IPS-11a (cell line): ENCODE results near the gene POTEB2.
"Not testable (repeated sequence)": the region's sequence is repeated elsewhere in the genome, so short reads cannot be mapped to it uniquely, and the experiment has no call there.

Experiments used
- H3K4me3 ChIP-seq: one replicate; pipeline ENCODE4 v1.5.1; 2013; ENCODE audit warnings: low read depth, low read length, control low read depth

POTEB2 gene

DNA sequence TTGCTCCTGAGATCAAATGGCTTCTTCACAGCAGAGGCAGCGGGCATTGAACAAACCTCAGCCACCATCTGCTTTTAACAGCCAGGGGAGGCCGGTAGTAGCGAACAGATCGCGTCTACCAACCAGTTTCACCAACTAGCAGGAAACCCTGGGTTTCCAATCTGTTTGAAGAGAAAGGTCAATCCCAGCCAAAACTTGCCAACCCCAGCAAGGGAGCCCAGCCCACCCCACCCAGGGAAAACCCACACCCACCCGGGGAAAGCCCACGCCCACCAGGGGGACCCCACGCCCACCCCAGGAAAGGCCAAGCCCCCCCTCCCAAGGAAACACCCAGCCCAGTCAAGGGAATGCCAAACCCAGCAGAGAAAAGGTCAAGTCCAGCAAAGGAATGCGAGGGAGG lies at the start of gene POTEB2:
Gene POTEB2, minus strand, starts transcription at position 101 of the 400 bp plus-strand sequence. Its CDS starts 33 bp downstream, at position 68.
- H3K4me3 ChIP-seq, result not testable (repeated sequence)

DNA sequence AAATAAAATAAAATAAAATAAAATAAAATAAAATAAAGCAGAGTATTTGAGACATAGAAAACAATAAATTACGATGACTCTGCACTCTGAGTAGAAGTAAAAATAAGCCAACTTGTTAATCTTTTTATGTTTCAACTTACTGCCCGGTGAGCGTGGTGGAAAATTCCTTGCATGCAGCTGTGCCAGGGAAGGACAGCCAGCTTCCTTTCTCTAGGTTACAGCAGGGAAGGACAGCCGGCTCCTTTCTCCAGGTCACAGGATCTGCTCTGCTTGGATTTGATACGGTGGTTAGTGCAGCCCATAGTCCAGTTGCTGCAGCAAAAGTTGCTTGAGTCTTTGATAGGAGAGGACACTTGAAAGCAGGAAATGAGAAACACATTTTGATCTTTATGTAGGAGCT lies 13.8 kb upstream of the POTEB2 start:
- not testable (repeated sequence) for H3K4me3 ChIP-seq

DNA sequence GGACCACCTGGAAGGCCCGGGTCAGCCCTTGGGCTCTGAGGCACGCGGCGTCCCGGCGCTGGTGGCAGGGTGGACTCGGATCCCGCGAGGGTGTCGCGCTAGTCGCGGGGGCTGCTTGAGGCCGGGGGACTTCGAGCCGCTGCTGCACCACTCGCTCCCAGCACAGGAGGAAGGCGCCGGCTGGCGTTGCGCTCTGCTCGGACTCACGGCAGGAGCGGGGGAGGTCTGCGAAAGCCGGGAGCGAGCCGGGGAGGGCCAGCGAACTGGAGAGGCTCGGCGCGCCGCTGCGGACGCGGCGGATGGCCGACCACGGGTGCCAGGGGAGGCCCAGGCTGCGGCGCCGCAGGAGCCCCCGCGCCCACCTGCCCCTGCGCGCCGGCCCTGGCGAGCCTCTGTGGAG lies 12.3 kb upstream of the POTEB2 start:
- not testable (repeated sequence) for H3K4me3 ChIP-seq

DNA sequence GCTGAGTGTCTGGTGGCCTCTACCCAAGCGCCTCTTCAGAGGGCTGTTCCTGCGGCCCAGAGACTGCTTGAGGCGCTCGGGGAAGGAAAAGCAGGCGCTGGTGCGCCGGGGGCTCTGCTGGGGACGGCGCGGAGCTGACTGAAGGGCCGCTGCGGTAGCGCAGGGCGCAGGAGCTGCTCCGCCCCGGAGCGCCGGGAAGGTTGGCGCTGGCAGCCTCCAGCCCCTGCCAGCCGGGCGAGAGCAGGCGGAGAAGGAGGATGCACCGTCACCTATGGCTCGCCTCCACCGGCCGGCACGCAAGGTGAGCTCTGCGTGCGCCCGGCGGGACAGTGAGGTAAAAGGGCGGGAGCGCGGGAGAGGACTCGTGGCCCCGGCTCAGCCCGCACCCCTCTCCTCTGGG lies 11.7 kb upstream of the POTEB2 start:
- H3K4me3 ChIP-seq, result not testable (repeated sequence)
